Activated T-cell treated with anti-CD3 and anti-CD28 coated beads, Interleukin-2, amount 50 U/mL, for 4 hours (primary cell): ENCODE results near the gene C19orf12. TPM values are rescaled to one million over a fixed set of nuclear protein-coding genes. Genes with fewer than 3 reads are reported as not detected.

ENCODE experiments used
- ATAC-seq, 2 donors: fragments of 200-7000 bp; cut with Tn5 transposase; one replicate each; pipeline ENCODE4 v1.10.0; 2021
- DNase-seq: peaks from one replicate; pipeline ENCODE4 v3.0.0-alpha.2; 2020
- H3K27me3 Mint-ChIP-seq: one replicate; pipeline ENCODE4 v1.8.0; 2021; ENCODE audit warnings: low read depth, mixed read lengths
- H3K36me3 Mint-ChIP-seq: one replicate; pipeline ENCODE4 v1.8.0; 2022; ENCODE audit warnings: mixed read lengths; ENCODE audit not compliant: insufficient read depth
- H3K4me1 Mint-ChIP-seq: one replicate; pipeline ENCODE4 v1.8.0; 2021; ENCODE audit warnings: low read depth, mixed read lengths
- H3K4me3 Mint-ChIP-seq: one replicate; pipeline ENCODE4 v1.8.0; 2021; ENCODE audit warnings: mild to moderate bottlenecking, moderate library complexity, mixed read lengths
- H3K9me3 Mint-ChIP-seq: one replicate; pipeline ENCODE4 v1.8.0; 2021; ENCODE audit warnings: mixed read lengths
- total RNA-seq, 3 donors: library from RNA; stranded (reverse); gene quantifications; one replicate each; pipeline ENCODE4 v1.2.1, GENCODE V29; 2021

The C19orf12 gene
- total RNA-seq, 3 donors from 2014 or later, result 39.3 to 45.7 (median 41.0) TPM

- Mint-ChIP-seq H3K9me3 (no peaks in the 10 kb centered on the region), H3K36me3 (no peaks in the 10 kb centered on the region), H3K4me3 (no peak overlapping the region), H3K27me3 (no peaks in the 10 kb centered on the region), H3K4me1 (peaks cover 26% of the 10 kb centered on the region)
- no peak for ATAC-seq
- peak; percentile 61 for DNase-seq
These were observed 54.2 kb downstream of the C19orf12 start for GRCh38 chr19:29660835-29661234.

- no peaks in the 10 kb centered on the region for H3K36me3 Mint-ChIP-seq
- H3K4me1 Mint-ChIP-seq, result peaks cover 24% of the 10 kb centered on the region
- no peak for DNase-seq
- no peaks in the 10 kb centered on the region for H3K27me3 Mint-ChIP-seq
- H3K4me3 Mint-ChIP-seq, result no peak overlapping the region
- peaks cover 3% of the 10 kb centered on the region for H3K9me3 Mint-ChIP-seq
- ATAC-seq, result no peak
These were observed 56.7 kb downstream of the C19orf12 start for GRCh38 chr19:29658221-29658991.

GRCh38 chr19:29655648-29656335, 59.3 kb downstream of the C19orf12 start:
- H3K27me3 Mint-ChIP-seq, result no peaks in the 10 kb centered on the region
- DNase-seq, result no peak
- H3K4me1 Mint-ChIP-seq, result peaks cover 11% of the 10 kb centered on the region
- no peak for ATAC-seq
- peaks cover 3% of the 10 kb centered on the region for H3K9me3 Mint-ChIP-seq
- H3K4me3 Mint-ChIP-seq, result no peak overlapping the region
- no peaks in the 10 kb centered on the region for H3K36me3 Mint-ChIP-seq

GRCh38 chr19:29653398-29653797, 61.7 kb downstream of the C19orf12 start:
- Mint-ChIP-seq H3K4me1 (peaks cover 9% of the 10 kb centered on the region), H3K36me3 (no peaks in the 10 kb centered on the region), H3K27me3 (no peaks in the 10 kb centered on the region), H3K4me3 (no peak overlapping the region), H3K9me3 (peaks cover 3% of the 10 kb centered on the region)
- ATAC-seq, result no peak
- no peak for DNase-seq

GRCh38 chr19:29651622-29652394, 63.3 kb downstream of the C19orf12 start:
- peaks cover 3% of the 10 kb centered on the region for H3K9me3 Mint-ChIP-seq
- H3K4me3 Mint-ChIP-seq, result no peak overlapping the region

GRCh38 chr19:29650772-29651387, 64.2 kb downstream of the C19orf12 start:
- Mint-ChIP-seq H3K4me1 (peaks cover 14% of the 10 kb centered on the region), H3K36me3 (no peaks in the 10 kb centered on the region), H3K4me3 (no peak overlapping the region), H3K27me3 (no peaks in the 10 kb centered on the region), H3K9me3 (peaks cover 3% of the 10 kb centered on the region)
- no peak for ATAC-seq
- no peak for DNase-seq

More at GRCh38 chr19:29651622-29652394, 63.3 kb downstream of the C19orf12 start:
- DNase-seq (no peak), ATAC-seq (no peak)
- Mint-ChIP-seq H3K27me3 (no peaks in the 10 kb centered on the region), H3K36me3 (no peaks in the 10 kb centered on the region), H3K4me1 (peaks cover 9% of the 10 kb centered on the region)

Other genes with a start within 250 kb of the C19orf12 start
- gene VSTM2B, start 189.3 kb downstream of the C19orf12 start, total RNA-seq, result not detected
- gene POP4, start 109.0 kb downstream of the C19orf12 start, total RNA-seq, result 100 to 1,000 TPM; 160 to 173 (median 168) TPM
- gene PLEKHF1, start 49.8 kb downstream of the C19orf12 start, total RNA-seq, result 10 to 100 TPM; 16.2 to 20.1 (median 18.4) TPM
- 10 to 100 TPM; 17.4 to 30.2 (median 26.7) TPM for gene CCNE1, start 96.7 kb upstream of the C19orf12 start, total RNA-seq
- 10 to 100 TPM; 69.5 to 80.5 (median 77.8) TPM for gene URI1, start 227.0 kb upstream of the C19orf12 start, total RNA-seq